B cell (primary cell): Measurements from ENCODE around the gene UTP4. TPM values are rescaled to one million over a fixed set of nuclear protein-coding genes. Genes with fewer than 3 reads are reported as not detected.

Experiments
- ATAC-seq: fragments of 200-7000 bp; cut with Tn5 transposase; one replicate; pipeline ENCODE4 v1.10.0; 2021; ENCODE audit warnings: low read depth, mild to moderate bottlenecking, moderate number of reproducible peaks, moderate library complexity
- CTCF ChIA-PET: fragments of 350-600 bp; sonication (Branson Sonifier 250); formaldehyde crosslinking; loops from one replicate; lab custom pipeline; 2021; ENCODE audit warnings: antibody characterized with exemption, inconsistent platforms; lab: Charles Lee
- POLR2A ChIA-PET: fragments of 350-600 bp; sonication (Branson Sonifier 250); formaldehyde crosslinking; loops from one replicate; lab custom pipeline; 2021; ENCODE audit warnings: antibody characterized with exemption; lab: Charles Lee
- DNase-seq: peaks from one replicate; pipeline ENCODE4 v3.0.0; 2013
- H2AFZ ChIP-seq: 2 replicates; pipeline ENCODE4 v1.6.1; 2012; ENCODE audit warnings: mild to moderate bottlenecking, low read depth, low read length; ENCODE audit not compliant: insufficient read depth, poor library complexity, severe bottlenecking
- H3K27ac ChIP-seq, 2 donors: 1 replicate in 1 of 2; 2 replicates in 1 of 2; pipeline ENCODE4 v1.5.1; 2012 to 2013; ENCODE audit warnings: low read length in 2 of 2, mild to moderate bottlenecking in 2 of 2, moderate library complexity in 1 of 2
- H3K27me3 ChIP-seq, 4 experiments: fragments of 200-600 bp in 1 of 4; sonication (generic) in 1 of 4; replicated peaks in 1 of 4; 1 replicate in 2 of 4; 2 replicates in 2 of 4; pipeline versions ENCODE4 v1.6.1 to v1.7.0; 2013 to 2016; ENCODE audit warnings: low read length in 3 of 4, mild to moderate bottlenecking in 2 of 4, mixed read lengths in 1 of 4, moderate library complexity in 1 of 4; ENCODE audit not compliant: insufficient read depth in 4 of 4, control insufficient read depth in 3 of 4; ENCODE audit errors: control extremely low read depth in 1 of 4
- H3K36me3 ChIP-seq, 2 experiments: replicated peaks in 1 of 2; 1 replicate in 1 of 2; 2 replicates in 1 of 2; pipeline versions ENCODE4 v1.6.1 to v1.7.1; 2013; ENCODE audit warnings: low read length in 1 of 2; ENCODE audit not compliant: insufficient read depth in 2 of 2, control insufficient read depth in 1 of 2; ENCODE audit errors: control extremely low read depth in 1 of 2, extremely low read depth in 1 of 2
- H3K4me1 ChIP-seq, 2 donors: fragments of 200-600 bp in 1 of 2; sonication (generic) in 1 of 2; 1 replicate in 1 of 2; 2 replicates in 1 of 2; pipeline versions ENCODE4 v1.5.1 to v1.6.1; 2013 to 2017; ENCODE audit warnings: low read length in 2 of 2; ENCODE audit not compliant: control insufficient read depth in 2 of 2, insufficient read depth in 2 of 2
- H3K4me2 ChIP-seq: replicated peaks from 2 replicates; pipeline ENCODE3; 2012; ENCODE audit warnings: mild to moderate bottlenecking, low read depth, low read length; ENCODE audit not compliant: poor library complexity, severe bottlenecking
- H3K4me3 ChIP-seq, 5 experiments: fragments of 200-600 bp in 1 of 5; sonication (generic) in 1 of 5; 1 replicate in 3 of 5; 2 replicates in 2 of 5; pipeline versions ENCODE4 v1.5.1 to v1.7.0; 2011 to 2016; ENCODE audit warnings: low read length in 4 of 5, mild to moderate bottlenecking in 4 of 5, low read depth in 2 of 5, control low read depth in 1 of 5, moderate library complexity in 1 of 5; ENCODE audit not compliant: insufficient read depth in 1 of 5; ENCODE audit errors: control extremely low read depth in 1 of 5, extremely low read depth in 1 of 5
- H3K79me2 ChIP-seq: fragments of 200-600 bp; sonication (generic); one replicate; pipeline ENCODE4 v1.6.0; 2016; ENCODE audit warnings: low read length; ENCODE audit not compliant: control insufficient read depth, insufficient read depth
- H3K9ac ChIP-seq: fragments of 200-600 bp; sonication (generic); 2 replicates; pipeline ENCODE4 v1.6.1; 2017; ENCODE audit warnings: mild to moderate bottlenecking, low read length, moderate library complexity
- H3K9me3 ChIP-seq, 3 donors: one replicate each; pipeline versions ENCODE4 v1.6.1 to v1.7.1; 2013; ENCODE audit warnings: low read length in 2 of 3; ENCODE audit not compliant: control insufficient read depth in 2 of 3, insufficient read depth in 1 of 3; ENCODE audit errors: control extremely low read depth in 1 of 3
- H4K20me1 ChIP-seq: 2 replicates; pipeline ENCODE4 v1.6.0; 2012; ENCODE audit warnings: mild to moderate bottlenecking, low read length; ENCODE audit not compliant: insufficient read depth, control insufficient read depth, poor library complexity, severe bottlenecking
- H3K27ac Mint-ChIP-seq: one replicate; pipeline ENCODE4 v1.8.0; 2021; ENCODE audit warnings: mixed read lengths
- H3K27me3 Mint-ChIP-seq: one replicate; pipeline ENCODE4 v1.8.0; 2021; ENCODE audit warnings: mixed read lengths
- H3K4me1 Mint-ChIP-seq: one replicate; pipeline ENCODE4 v1.8.0; 2021; ENCODE audit warnings: mixed read lengths
- H3K4me3 Mint-ChIP-seq: one replicate; pipeline ENCODE4 v1.8.0; 2021; ENCODE audit warnings: mixed read lengths
- H3K9me3 Mint-ChIP-seq: one replicate; pipeline ENCODE4 v1.8.0; 2022; ENCODE audit warnings: mixed read lengths; ENCODE audit not compliant: insufficient read depth
- CTCF ChIP-seq: fragments of 200-600 bp; IDR thresholded peaks from one replicate; pipeline ENCODE4 v1.8.0; 2022; ENCODE audit warnings: antibody characterized with exemption, mild to moderate bottlenecking
- EZH2 ChIP-seq: IDR thresholded peaks from 2 replicates; pipeline ENCODE4 v1.6.1; 2012; ENCODE audit warnings: borderline replicate concordance, low read depth, mild to moderate bottlenecking, moderate library complexity, low read length; ENCODE audit not compliant: insufficient read depth, poor library complexity, severe bottlenecking
- WGBS: methylation state at CpG from one replicate; pipeline ENCODE4 v1.1.5; 2013; ENCODE audit warnings: missing lambda C conversion rate; ENCODE audit not compliant: insufficient coverage; 5-methylcytosine and 5-hydroxymethylcytosine counted together
- intact Hi-C: fragments of 100-400 bp; cut with micrococcal nuclease; formaldehyde crosslinking; loops from one replicate; pipeline ENCODE4 v1.10.0; 2022
- polyA plus RNA-seq: library from polyadenylated mRNA; depleted of rRNA; stranded (reverse); fragments of >200 nt; gene quantifications from 2 replicates; pipeline ENCODE4 v1.2.3, GENCODE V29; 2012
- total RNA-seq, 2 donors: library from RNA; stranded (reverse); fragments of 120-200 nt in 1 of 2; gene quantifications; 1 replicate in 1 of 2; 2 replicates in 1 of 2; pipeline versions ENCODE4 v1.2.3 to v1.2.4, GENCODE V29; 2013 to 2022

Gene UTP4
- total and polyA plus RNA-seq, 2 donors (not counting 1 experiment from before 2014, with no cell fraction given): 24.3 to 30.1 TPM

DNA sequence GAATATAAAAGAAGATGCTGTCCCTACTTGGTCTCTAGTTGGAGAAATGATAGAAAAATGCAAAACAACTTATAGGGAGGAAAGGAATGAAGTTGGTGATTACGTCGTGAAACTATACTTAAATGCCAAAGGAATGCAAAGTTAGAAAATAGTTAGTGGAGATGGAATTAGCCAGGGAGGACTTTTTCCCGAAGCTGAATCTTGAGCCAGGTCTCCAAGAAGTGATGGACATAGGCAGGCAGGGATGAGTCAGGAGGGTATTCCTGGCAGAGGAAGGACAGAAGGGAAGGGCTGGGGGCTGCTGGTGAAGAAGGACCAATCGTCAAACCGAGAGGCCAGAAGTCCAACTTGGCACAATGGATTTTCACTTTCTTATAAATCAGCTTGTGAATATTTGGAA, 56.3 kb downstream of the UTP4 start:
- POLR2A ChIA-PET: interaction anchor here (0.6 to 0.9 kb wide), 3 partner anchors 41 to 998 kb away, joined by 3 to 13 read pairs (median 5); no protein-coding TSS in a partner anchor
- no peak overlapping the region for H3K4me3 ChIP-seq

More for the DNA sequence above, 56.3 kb downstream of the UTP4 start:
- no peaks in the 10 kb centered on the region for H3K36me3 ChIP-seq
- peak overlapping the region; percentile 77 for H3K9ac ChIP-seq
- Mint-ChIP-seq H3K27me3 (no peaks in the 10 kb centered on the region), H3K4me3 (peak overlapping the region; percentile 93), H3K27ac (peak overlapping the region; percentile 86), H3K9me3 (no peaks in the 10 kb centered on the region), H3K4me1 (peaks cover 32% of the 10 kb centered on the region)
- DNase-seq: no peak
- H3K9me3 ChIP-seq: no peaks in the 10 kb centered on the region
- intact Hi-C loops: loop anchor here (5.0 to 10.0 kb wide), 2 partner anchors 36 to 376 kb away; partner anchors contain the start of gene NFAT5
- peak overlapping the region; percentile 84 for H3K4me2 ChIP-seq
- no peak overlapping the region for H2AFZ ChIP-seq
- no peak overlapping the region for H3K27ac ChIP-seq
- peaks cover 17 to 29% of the 10 kb centered on the region in 2 donors for H3K4me1 ChIP-seq
- 47% methylated on average over 3 of the region's 5 CpGs for WGBS
- no peaks in the 10 kb centered on the region for H3K27me3 ChIP-seq
- no peak for TF ChIP-seq CTCF
- no peak for TF ChIP-seq EZH2
- peaks cover 13% of the 10 kb centered on the region for H4K20me1 ChIP-seq
- H3K79me2 ChIP-seq: peaks cover 8% of the 10 kb centered on the region
- no peak for ATAC-seq
- CTCF ChIA-PET: interaction anchor here (1.2 to 2.8 kb wide), 5 partner anchors 13 to 98 kb away, joined by 3 to 22 read pairs (median 5); no protein-coding TSS in a partner anchor
